ENCODE measurements around the gene PDZK1IP1.

Gene PDZK1IP1

DNA sequence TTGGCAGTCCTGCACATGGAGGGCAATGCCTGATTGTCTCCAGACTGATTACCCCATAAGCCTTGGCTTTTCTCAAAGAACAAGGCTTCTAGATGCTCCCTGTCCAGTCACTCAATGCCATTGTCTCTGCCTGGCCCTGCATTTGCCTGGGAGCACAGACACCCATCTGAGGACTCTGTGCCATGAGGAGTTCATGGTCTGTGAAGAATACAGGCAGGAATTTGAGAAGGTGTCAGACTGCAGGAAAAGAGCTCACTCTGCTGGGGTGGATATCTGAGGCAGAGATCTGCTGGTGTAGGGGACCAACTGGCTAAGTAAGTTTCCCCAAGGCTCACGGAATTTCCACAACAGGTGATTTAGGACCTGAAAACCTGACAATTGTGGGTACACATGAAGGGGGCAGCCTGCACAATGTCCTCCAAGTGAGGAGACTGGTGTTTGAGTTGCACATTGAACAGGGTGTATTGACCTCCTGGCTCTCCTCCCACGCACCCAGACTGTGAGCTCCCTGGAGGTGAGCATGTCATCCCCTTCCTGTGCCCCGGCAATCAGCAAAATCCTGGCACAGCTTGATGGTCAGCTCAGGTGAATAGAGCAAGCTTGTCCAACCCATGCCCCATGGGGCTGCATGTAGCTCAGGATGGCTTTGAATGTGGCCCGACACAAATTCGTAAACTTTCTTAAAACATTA lies 51.8 kb downstream of the PDZK1IP1 start:
- no peak for DNase-seq (ENCODE audit: low spot score)

DNA sequence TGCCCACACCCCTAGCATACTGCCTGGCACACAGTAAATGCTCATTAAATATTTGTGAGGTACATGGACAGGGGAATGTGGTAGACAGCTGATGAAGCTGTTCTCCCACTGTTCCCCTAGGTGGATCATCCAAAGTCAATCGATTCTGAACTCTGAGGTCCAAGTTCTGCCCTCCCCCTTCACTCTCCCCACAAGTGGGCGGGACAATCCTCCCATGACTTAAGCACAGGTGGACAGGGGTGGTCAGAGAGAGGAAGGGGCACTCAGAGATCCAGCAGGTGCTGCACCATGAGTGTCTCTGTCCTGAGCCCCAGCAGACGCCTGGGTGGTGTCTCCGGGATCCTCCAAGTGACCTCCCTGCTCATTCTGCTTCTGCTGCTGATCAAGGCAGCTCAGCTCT lies 52.6 kb downstream of the PDZK1IP1 start, which contains the start of gene CYP4A22:
Gene CYP4A22, plus strand, starts transcription at position 244 of the 400 bp plus-strand sequence. Its CDS starts 45 bp downstream, at position 289.
- no peak for DNase-seq (ENCODE audit: low spot score)

All from SK-N-DZ (cell line).